GM12801 (cell line): ENCODE results near the gene ZNF74.

Experiments
- TF ChIP-seq, protein P1 (sequence below): IDR thresholded peaks from one replicate; pipeline ENCODE4 v1.5.1; 2011; ENCODE audit warnings: control low read depth; ENCODE audit not compliant: insufficient read length; ENCODE audit errors: extremely low read depth

Gene ZNF74

GRCh38 chr22:20418211-20418788 lies 24.3 kb downstream of the ZNF74 start:
- TF ChIP-seq, protein P1, sequence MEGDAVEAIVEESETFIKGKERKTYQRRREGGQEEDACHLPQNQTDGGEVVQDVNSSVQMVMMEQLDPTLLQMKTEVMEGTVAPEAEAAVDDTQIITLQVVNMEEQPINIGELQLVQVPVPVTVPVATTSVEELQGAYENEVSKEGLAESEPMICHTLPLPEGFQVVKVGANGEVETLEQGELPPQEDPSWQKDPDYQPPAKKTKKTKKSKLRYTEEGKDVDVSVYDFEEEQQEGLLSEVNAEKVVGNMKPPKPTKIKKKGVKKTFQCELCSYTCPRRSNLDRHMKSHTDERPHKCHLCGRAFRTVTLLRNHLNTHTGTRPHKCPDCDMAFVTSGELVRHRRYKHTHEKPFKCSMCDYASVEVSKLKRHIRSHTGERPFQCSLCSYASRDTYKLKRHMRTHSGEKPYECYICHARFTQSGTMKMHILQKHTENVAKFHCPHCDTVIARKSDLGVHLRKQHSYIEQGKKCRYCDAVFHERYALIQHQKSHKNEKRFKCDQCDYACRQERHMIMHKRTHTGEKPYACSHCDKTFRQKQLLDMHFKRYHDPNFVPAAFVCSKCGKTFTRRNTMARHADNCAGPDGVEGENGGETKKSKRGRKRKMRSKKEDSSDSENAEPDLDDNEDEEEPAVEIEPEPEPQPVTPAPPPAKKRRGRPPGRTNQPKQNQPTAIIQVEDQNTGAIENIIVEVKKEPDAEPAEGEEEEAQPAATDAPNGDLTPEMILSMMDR = no peak

- TF ChIP-seq, protein P1 = no peak
Measured at GRCh38 chr22:20419664-20419951, 25.7 kb downstream of the ZNF74 start.

- TF ChIP-seq, protein P1 = no peak
Measured at GRCh38 chr22:20420157-20420842, 26.3 kb downstream of the ZNF74 start.

- TF ChIP-seq, protein P1 = no peak
Measured at GRCh38 chr22:20421507-20421874, 27.5 kb downstream of the ZNF74 start.

DNA sequence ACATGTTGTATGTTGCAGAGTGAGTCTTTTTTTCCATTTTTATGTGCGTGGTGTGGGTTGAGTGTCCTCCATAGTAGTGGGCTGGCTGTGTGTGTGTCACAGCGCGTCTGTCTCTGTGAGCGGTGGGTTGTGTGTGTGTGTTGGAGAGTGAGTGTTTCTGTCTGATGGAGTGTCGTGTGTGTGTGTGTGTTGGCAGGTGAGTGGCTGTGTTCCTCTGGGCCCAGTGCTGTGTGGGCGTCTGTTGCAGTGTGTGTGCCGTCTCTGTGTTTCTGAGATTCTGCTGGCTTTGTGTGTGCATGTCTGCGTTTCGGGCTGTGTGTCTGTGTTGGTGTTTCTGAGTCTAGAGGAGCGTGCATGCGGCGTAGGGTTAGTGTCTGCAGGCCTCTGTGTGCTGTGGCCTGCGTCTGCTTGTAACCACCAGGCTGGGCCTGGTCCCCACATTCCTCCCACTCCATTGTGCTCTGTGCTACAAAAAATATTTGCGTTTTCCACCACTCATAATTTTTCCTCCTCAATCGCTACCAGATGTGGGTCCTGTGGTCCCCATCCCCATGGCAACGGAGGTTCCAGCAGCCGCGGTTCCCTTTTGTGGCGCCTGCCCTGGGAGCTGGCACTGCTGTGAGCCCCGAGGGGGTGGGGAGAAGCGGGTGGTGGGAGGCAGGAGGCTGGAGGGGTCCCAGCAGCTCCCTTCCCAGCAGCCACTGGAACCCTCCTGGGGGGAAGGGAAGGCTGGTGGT lies 28.5 kb downstream of the ZNF74 start:
- TF ChIP-seq, protein P1 = no peak

GRCh38 chr22:20423008-20423905 lies 29.3 kb downstream of the ZNF74 start:
- TF ChIP-seq, protein P1 = no peak
